ENCODE results near the gene BLTP1.

DNA sequence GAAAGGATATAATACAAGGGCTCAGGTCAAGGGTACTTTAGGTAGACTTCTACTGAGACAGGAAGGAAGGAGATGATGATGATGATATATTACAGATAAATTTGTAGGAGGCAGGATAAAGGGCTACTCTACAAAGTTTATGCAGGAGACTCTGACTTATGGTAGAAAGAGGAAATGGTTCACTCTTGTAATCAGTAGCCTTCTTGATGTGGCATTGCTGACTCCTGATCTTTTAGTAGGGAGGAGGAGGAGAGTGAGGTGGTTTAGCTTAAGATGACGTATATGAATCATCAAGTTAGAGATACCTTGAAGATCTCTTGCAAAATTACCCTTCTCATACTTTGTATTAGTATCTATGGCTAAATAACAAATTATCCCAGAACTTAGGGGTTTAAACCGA lies 4.7 kb downstream of the BLTP1 start:
- TF ChIP-seq, protein P1, sequence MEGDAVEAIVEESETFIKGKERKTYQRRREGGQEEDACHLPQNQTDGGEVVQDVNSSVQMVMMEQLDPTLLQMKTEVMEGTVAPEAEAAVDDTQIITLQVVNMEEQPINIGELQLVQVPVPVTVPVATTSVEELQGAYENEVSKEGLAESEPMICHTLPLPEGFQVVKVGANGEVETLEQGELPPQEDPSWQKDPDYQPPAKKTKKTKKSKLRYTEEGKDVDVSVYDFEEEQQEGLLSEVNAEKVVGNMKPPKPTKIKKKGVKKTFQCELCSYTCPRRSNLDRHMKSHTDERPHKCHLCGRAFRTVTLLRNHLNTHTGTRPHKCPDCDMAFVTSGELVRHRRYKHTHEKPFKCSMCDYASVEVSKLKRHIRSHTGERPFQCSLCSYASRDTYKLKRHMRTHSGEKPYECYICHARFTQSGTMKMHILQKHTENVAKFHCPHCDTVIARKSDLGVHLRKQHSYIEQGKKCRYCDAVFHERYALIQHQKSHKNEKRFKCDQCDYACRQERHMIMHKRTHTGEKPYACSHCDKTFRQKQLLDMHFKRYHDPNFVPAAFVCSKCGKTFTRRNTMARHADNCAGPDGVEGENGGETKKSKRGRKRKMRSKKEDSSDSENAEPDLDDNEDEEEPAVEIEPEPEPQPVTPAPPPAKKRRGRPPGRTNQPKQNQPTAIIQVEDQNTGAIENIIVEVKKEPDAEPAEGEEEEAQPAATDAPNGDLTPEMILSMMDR (IDR thresholded peaks at IDR 0.05; ENCODE audit: insufficient read depth, low read length), result no peak
- no peak for TF ChIP-seq POLR2AphosphoS5 (IDR thresholded peaks at IDR 0.05; ENCODE audit: low read depth)

Data from HL-60 (cell line).